OCI-LY1 (cell line): ENCODE data around the gene TTBK1.

Experiments used
- H2AFZ ChIP-seq: fragments of 200-600 bp; sonication (generic), shearing (Covaris generic); 2 replicates; pipeline ENCODE4 v1.6.0; 2014; ENCODE audit warnings: antibody characterized with exemption, mild to moderate bottlenecking, low read length
- H3F3A ChIP-seq: fragments of 200-600 bp; sonication (generic), shearing (Covaris generic); 2 replicates; pipeline ENCODE4 v1.6.0; 2014; ENCODE audit warnings: mild to moderate bottlenecking, antibody characterized with exemption, low read length, moderate library complexity; ENCODE audit not compliant: insufficient read depth
- H3K27ac ChIP-seq: fragments of 200-600 bp; sonication (generic); 2 replicates; pipeline ENCODE4 v1.5.1; 2014; ENCODE audit warnings: low read length, mixed run types, mild to moderate bottlenecking, low read depth; ENCODE audit not compliant: poor library complexity, severe bottlenecking
- H3K27me3 ChIP-seq: fragments of 200-600 bp; sonication (generic); 2 replicates; pipeline ENCODE4 v1.6.0; 2014; ENCODE audit warnings: antibody characterized with exemption, mild to moderate bottlenecking, low read length, moderate library complexity; ENCODE audit not compliant: insufficient read depth
- H3K36me3 ChIP-seq: fragments of 200-600 bp; sonication (generic); 2 replicates; pipeline ENCODE4 v1.6.1; 2014; ENCODE audit warnings: mild to moderate bottlenecking, antibody characterized with exemption, low read length, moderate library complexity, mixed read lengths; ENCODE audit not compliant: insufficient read depth
- H3K4me1 ChIP-seq: fragments of 200-600 bp; sonication (generic); 2 replicates; pipeline ENCODE4 v1.5.1; 2014; ENCODE audit warnings: mild to moderate bottlenecking, low read length, moderate library complexity; ENCODE audit not compliant: insufficient read depth, severe bottlenecking
- H3K4me2 ChIP-seq: fragments of 200-600 bp; sonication (generic), shearing (Covaris generic); 2 replicates; pipeline ENCODE4 v1.6.1; 2014; ENCODE audit warnings: low read length
- H3K4me3 ChIP-seq: fragments of 200-600 bp; sonication (generic); 2 replicates; pipeline ENCODE4 v1.5.1; 2014; ENCODE audit warnings: low read length, low read depth, mild to moderate bottlenecking, mixed read lengths; ENCODE audit not compliant: poor library complexity, severe bottlenecking
- H3K79me2 ChIP-seq: fragments of 200-600 bp; shearing (Covaris generic); 2 replicates; pipeline ENCODE4 v1.6.1; 2016; ENCODE audit warnings: mixed run types, low read length, mixed read lengths; ENCODE audit not compliant: insufficient read depth
- H3K9ac ChIP-seq: fragments of 200-600 bp; sonication (generic), shearing (Covaris generic); 2 replicates; pipeline ENCODE4 v1.6.1; 2014; ENCODE audit warnings: mild to moderate bottlenecking, low read length, mixed read lengths
- H3K9me2 ChIP-seq: fragments of 200-600 bp; sonication (generic), shearing (Covaris generic); 2 replicates; pipeline ENCODE4 v1.6.1; 2014; ENCODE audit warnings: low read depth, mild to moderate bottlenecking, low read length, mixed read lengths
- H3K9me3 ChIP-seq: fragments of 200-600 bp; shearing (Covaris generic); 2 replicates; pipeline ENCODE4 v1.6.1; 2014; ENCODE audit warnings: low read length, mixed read lengths
- H4K20me1 ChIP-seq: fragments of 200-600 bp; sonication (generic), shearing (Covaris generic); 2 replicates; pipeline ENCODE4 v1.6.0; 2016; ENCODE audit warnings: mild to moderate bottlenecking, low read length; ENCODE audit not compliant: insufficient read depth
- CTCF ChIP-seq: fragments of 200-600 bp; sonication (generic), shearing (Covaris generic); IDR thresholded peaks from 2 replicates; pipeline ENCODE4 v1.5.1; 2017; ENCODE audit warnings: mild to moderate bottlenecking, antibody characterized with exemption, low read length, moderate library complexity, mixed read lengths
- EZH2 ChIP-seq: fragments of 200-600 bp; sonication (generic), shearing (Covaris generic); IDR thresholded peaks from 2 replicates; pipeline ENCODE4 v1.8.0; 2017; ENCODE audit warnings: borderline replicate concordance, mixed run types, mild to moderate bottlenecking, antibody characterized with exemption, low read length, moderate library complexity, mixed read lengths

The TTBK1 gene

DNA sequence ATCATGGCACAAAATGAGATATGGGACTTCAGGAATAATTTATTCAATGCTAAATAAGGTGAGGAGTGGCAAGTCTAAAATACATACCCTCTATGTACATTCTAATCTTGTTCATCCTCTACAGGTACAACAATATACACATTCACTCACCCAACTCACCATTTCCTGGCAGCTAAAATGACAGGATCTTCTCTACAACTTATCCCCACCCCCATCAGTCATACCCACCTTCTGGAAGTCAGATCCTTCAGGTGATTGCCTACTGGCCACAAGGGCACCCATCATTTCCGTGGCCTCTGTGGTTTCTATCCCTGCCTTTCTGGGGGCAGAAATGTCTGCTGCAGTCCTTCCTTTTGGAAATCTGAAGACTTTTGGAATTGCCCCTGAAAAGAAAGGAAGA is 88.2 kb downstream of the TTBK1 start:
- H3K4me1 ChIP-seq, result no peaks in the 10 kb centered on the region
- TF ChIP-seq EZH2 (no peak), CTCF (no peak)
- no peak overlapping the region for H3K4me2 ChIP-seq
- no peak overlapping the region for H3K27ac ChIP-seq
- no peaks in the 10 kb centered on the region for H3F3A ChIP-seq
- no peaks in the 10 kb centered on the region for H3K27me3 ChIP-seq
- H3K36me3 ChIP-seq, result peaks cover 5% of the 10 kb centered on the region; the same call in 1 of the 2 replicates
- no peaks in the 10 kb centered on the region for H3K9me3 ChIP-seq
- H4K20me1 ChIP-seq, result no peaks in the 10 kb centered on the region
- H3K79me2 ChIP-seq, result no peaks in the 10 kb centered on the region
- no peak overlapping the region for H2AFZ ChIP-seq
- H3K4me3 ChIP-seq, result no peak overlapping the region
- no peaks in the 10 kb centered on the region for H3K9me2 ChIP-seq
- no peak overlapping the region for H3K9ac ChIP-seq

DNA sequence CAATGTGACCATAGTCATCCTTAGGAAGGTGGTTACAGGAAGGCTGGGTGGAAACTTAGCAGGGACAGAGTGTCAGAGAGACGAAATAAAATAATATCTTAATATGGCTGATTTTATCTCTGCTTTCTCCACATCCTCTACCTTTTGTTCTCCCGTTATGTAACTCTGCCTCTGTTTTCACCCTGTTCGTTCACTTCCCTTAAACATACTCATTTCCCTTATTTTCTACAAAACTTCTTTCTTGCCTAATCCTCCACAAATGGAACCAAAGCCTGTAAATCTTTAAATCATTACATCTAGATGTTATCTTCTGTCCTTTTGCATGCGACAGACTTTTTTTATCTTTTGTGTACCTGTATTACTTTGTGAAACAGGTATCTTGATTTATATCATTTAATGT is 88.6 kb downstream of the TTBK1 start:
- no peak overlapping the region for H3K4me2 ChIP-seq
- H3K4me3 ChIP-seq, result no peak overlapping the region
- H3K9me2 ChIP-seq, result no peaks in the 10 kb centered on the region
- H3K27me3 ChIP-seq, result no peaks in the 10 kb centered on the region
- H4K20me1 ChIP-seq, result no peaks in the 10 kb centered on the region
- no peak overlapping the region for H3K27ac ChIP-seq
- TF ChIP-seq CTCF, result no peak
- no peak for TF ChIP-seq EZH2
- peaks cover 6% of the 10 kb centered on the region; the same call in 1 of the 2 replicates for H3K36me3 ChIP-seq
- H3F3A ChIP-seq, result no peaks in the 10 kb centered on the region
- no peaks in the 10 kb centered on the region for H3K4me1 ChIP-seq
- H3K9me3 ChIP-seq, result no peaks in the 10 kb centered on the region
- H3K9ac ChIP-seq, result no peak overlapping the region
- no peaks in the 10 kb centered on the region for H3K79me2 ChIP-seq
- H2AFZ ChIP-seq, result no peak overlapping the region

DNA sequence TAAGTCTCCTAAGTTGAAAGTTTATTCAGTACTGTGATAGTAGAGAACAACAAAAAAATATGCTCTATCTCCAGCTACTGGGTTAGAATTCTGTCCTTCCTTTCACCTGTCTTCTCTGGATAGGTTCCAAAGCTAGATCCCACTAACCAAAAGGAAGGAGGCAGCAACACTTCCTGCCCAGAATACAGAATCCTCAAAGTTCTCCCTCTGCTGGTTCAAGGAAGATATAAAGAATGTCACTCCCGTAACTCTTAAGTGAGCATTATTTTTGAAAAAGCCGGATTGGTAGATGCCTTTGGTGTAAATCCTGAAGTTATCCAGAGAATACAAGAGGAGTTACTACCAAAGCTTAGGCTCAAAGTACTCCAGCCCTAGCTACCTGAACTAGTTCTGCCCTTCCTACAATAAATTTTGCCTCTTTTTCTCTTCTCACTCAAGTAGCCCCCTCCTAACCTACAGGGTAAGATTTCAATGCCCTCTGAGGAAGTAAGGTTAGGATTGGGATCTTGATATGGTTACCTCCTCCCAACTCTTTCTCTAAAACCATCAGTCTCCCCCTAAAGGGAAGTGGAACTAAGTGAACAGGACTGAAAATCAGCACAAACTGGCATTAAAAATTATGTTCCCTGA is 91.3 kb downstream of the TTBK1 start:
- Histone ChIP-seq H3K9me3 (no peaks in the 10 kb centered on the region), H3K4me2 (no peak overlapping the region), H3K27ac (no peak overlapping the region), H3K4me3 (no peak overlapping the region), H2AFZ (no peak overlapping the region), H3F3A (no peaks in the 10 kb centered on the region), H3K79me2 (no peaks in the 10 kb centered on the region), H3K36me3 (peaks cover 30% of the 10 kb centered on the region), H3K4me1 (no peaks in the 10 kb centered on the region), H4K20me1 (no peaks in the 10 kb centered on the region), H3K27me3 (no peaks in the 10 kb centered on the region), H3K9ac (no peak overlapping the region), H3K9me2 (no peaks in the 10 kb centered on the region)
- TF ChIP-seq CTCF (peak; percentile 48), EZH2 (no peak)
